Measurements from ENCODE around the gene KRTAP10-7. TPM values are rescaled to one million over a fixed set of nuclear protein-coding genes. Genes with fewer than 3 reads are reported as not detected.
"Not testable (repeated sequence)": the region's sequence is repeated elsewhere in the genome, so short reads cannot be mapped to it uniquely, and the experiment has no call there.

KRTAP10-7 gene
- total RNA-seq, result not detected in 2 replicates

DNA sequence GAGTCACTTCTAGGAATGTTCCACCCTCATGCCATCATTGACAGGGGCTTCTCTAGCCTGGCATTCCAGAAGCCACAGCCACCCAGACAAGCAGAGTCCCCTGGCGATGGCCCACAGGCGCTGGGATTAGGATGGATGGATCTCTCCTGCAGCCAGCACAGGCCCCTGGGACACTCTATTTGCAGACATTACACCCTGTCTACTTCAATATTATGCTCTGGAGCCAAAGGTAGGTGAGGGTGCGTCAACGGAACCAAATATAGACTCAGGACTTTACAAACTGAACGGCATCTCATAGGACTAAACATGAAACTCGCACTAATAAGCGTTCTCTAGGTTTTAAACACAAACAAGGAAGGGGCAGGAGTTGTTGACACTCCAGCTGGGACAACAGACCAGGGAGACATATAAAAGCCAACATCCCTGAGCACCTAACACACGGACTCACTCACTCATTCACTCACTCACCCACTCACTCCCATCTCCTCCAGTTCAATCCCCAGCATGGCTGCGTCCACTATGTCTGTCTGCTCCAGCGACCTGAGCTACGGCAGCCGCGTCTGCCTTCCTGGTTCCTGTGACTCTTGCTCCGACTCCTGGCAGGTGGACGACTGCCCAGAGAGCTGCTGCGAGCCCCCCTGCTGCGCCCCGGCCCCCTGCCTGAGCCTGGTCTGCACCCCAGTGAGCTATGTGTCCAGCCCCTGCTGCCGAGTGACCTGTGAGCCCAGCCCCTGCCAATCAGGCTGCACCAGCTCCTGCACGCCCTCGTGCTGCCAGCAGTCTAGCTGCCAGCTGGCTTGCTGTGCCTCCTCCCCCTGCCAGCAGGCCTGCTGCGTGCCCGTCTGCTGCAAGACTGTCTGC, at the start of gene KRTAP10-7:
Gene KRTAP10-7 (plus strand): TSS at position 480 of the 861 bp plus-strand sequence. CDS start 25 bp downstream, at position 505.
- not testable (repeated sequence) for DNase-seq

- no peak for DNase-seq
Measured at GRCh38 chr21:44550807-44551206, 49.6 kb upstream of the KRTAP10-7 start.

GRCh38 chr21:44551340-44551961, 48.9 kb upstream of the KRTAP10-7 start, which contains the start of gene KRTAP10-2:
TSS of gene KRTAP10-2 (minus strand) at chr21:44551505. CDS start at chr21:44551458, 47 bp downstream.
- no peak for DNase-seq

DNA sequence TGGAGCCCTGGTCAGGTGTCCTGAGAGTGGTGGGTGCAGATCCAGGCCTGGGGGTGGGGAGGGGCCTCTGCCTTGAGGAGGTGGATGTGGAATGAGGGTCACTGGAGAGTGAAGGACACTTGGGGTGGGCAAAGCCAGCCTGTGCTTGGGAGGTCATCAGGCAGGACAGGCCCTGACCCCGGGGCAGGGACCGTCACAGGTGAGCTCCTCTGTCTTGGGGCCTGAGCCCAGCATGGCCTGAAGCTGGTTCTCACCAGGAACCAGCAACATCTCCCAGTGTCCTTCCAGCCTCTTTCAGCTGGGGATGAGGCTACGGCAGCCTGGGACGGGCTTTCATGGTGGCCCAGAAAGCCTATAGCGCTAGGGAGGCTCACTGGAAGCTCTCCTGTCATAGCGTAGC, 48.3 kb upstream of the KRTAP10-7 start:
- no peak for DNase-seq

- DNase-seq, result no peak
Measured at GRCh38 chr21:44552681-44553080, 47.7 kb upstream of the KRTAP10-7 start.

DNA sequence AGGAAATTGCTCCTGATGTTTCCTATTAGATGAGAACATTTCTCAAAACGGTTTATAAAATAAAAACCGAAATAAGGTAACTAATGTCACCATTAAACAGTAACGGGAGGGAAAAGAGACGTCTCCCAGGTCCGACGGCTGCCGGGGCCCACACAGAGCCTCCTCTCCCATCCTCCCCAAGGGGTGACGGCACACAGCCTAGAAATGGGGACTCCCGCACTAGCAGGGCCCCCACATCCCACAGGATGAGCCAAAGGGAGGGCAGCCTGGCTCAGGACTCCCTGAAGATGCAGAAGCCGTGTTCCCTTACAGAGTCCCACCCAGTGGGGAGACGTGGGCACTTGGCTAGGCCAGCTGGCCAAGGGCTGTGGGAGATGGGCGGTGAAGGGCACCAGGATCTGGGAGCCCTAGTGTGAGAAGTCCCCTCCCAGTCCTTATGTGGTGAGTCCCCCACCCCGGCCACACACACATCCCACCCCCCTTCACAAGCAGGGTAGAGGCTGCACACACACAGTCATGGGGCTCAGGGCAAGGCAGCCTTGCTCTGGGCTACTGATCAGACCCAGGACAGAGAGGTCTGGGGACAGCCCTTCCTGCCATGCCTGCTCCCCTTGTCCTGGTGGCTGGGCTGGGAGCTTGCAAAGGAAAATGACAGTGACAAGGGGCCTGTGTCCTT, 45.1 kb upstream of the KRTAP10-7 start:
- no peak for DNase-seq

- no peak for DNase-seq
Measured at GRCh38 chr21:44556879-44557278, 43.5 kb upstream of the KRTAP10-7 start.

- DNase-seq, result no peak
Measured at GRCh38 chr21:44557491-44558328, 42.7 kb upstream of the KRTAP10-7 start.

DNA sequence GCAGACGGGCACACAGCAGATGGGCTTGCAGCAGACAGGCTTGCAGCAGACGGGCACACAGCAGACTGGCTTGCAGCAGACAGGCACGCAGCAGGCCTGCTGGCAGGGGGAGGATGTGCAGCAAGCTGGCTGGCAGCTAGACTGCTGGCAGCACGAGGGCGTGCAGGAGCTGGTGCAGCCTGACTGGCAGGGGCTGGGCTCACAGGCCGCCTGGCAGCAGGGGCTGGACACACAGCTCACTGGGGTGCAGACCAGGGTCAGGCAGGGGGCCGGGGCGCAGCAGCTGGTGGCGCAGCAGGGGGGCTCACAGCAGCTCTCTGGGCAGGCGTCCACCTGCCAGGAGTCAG, 42.1 kb upstream of the KRTAP10-7 start:
- not testable (repeated sequence) for DNase-seq

DNA sequence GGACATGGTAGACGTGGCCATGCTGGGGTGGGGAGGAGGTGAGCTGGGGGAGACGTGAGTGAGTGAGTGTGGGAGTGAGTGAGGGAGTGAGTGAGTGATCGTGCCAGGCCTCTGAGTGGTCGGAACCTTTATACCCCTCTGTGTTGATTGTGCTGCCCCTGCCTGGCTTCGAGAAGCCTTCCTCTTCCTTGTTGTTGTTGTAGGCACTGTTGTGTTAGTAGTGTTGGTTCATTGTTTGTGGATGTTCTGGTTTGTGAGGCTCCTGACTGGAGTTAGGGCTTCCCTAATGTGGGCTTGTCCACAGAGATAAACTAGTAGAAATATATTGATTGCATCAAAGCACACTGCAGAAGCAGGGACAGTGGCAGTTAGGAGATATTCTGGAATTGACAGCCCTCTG, 41.7 kb upstream of the KRTAP10-7 start, which contains the start of gene KRTAP10-3:
Gene KRTAP10-3 (minus strand): TSS at position 101 of the 400 bp plus-strand sequence. CDS start 80 bp downstream, at position 21.
- DNase-seq, result no peak

DNA sequence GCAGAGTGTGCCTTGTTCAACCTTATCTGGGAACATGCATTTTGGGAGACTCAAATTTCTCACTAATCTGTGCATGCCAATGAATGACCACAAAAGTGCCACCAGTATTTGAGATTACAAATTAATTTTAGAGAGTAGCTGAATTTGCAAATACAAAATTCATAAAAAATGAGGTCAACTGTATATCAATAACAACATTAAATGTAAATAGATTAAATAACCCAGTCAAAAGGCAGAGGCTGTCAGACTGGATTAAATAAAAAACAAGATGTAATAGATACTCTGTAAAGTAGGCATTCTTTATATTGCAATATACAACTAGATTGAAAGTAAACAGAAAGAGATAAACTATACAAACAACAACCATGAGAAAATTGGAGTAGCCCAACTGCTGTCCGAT, 36.3 kb upstream of the KRTAP10-7 start:
- DNase-seq, result no peak

DNA sequence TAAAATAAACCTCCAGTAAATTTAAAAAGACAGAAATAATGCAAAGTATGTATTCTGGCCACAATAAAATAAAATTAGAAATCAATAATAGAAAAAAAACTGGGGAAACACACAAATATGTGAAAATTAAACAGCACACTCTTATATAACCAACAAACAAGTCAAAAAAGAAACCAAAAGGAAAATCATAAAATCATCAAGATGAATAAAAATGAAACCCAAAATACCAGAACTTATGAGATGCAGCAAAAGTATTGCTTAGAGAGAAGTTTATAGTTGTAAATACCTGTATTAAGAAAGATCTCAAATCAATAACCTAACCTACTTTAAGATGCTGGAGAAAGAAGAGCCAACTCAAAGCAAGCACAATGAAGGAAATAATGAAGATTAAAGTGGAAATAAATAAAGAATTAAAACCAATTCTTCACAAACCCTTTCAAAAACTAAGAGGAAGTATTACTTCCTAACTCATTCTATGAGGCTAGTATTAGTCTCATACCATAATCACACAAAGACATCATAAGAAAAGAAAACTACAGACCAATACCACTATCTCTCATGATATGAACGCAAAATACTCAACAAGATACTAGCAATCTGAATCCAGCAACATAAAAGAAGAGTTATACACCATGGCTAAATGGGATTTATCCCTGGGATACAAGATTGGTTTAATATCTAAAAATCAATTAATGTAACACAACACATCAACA, 35.4 kb upstream of the KRTAP10-7 start:
- no peak for DNase-seq

DNA sequence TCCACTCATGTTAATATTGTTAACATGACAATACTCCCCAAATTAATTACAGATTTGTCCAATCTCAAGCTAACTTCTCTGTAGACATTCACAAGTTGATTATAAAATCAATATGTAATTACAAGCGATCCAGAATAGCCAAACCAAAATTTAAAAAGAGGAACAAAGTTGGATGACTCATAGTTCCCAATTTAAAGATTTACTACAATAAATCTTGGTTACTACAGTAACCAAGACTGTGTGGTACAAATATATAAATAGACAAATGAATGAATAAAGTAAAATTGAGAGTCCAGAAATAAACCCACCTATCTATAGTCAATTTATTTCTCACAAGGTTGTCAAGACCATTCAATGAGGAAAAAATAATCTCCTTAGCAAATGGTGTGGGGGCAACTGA, 34.0 kb upstream of the KRTAP10-7 start:
- no peak for DNase-seq

- DNase-seq, result no peak
Measured at GRCh38 chr21:44567481-44568171, 32.8 kb upstream of the KRTAP10-7 start.

- DNase-seq, result no peak
Measured at GRCh38 chr21:44568261-44568660, 32.1 kb upstream of the KRTAP10-7 start.

- no peak for DNase-seq
Measured at GRCh38 chr21:44568667-44569556, 31.5 kb upstream of the KRTAP10-7 start.

GRCh38 chr21:44569861-44570517, 30.4 kb upstream of the KRTAP10-7 start:
- DNase-seq, result no peak

DNA sequence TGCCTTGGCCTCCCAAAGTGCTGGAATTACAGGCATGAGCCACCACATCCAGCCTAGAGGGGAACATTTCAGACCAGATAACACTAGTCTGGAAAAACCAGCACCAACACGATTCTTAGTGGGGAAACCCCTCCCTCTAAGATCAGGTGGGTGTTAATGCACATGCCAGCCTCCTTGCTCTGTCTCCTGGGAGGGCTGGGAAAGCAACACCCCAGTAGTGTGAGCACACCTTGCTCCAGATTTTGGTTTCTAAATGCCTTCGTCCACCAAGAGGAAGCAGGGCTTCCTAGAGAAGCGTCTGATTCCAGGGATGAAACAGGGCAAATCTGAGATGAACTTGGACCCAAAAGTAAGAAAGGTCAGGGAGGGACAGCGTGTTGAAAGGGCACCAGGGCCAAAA, 29.1 kb upstream of the KRTAP10-7 start:
- DNase-seq, result no peak
